Activated T-helper 1 cell treated with Interleukin-2 at 50 U/mL for 16 hours (primary cell): Measurements from ENCODE around the gene CACNA1E.

Source experiments
- DNase-seq: peaks from one replicate; pipeline ENCODE4 v3.0.0-alpha.2; 2020; ENCODE audit warnings: low read depth

CACNA1E gene

DNA sequence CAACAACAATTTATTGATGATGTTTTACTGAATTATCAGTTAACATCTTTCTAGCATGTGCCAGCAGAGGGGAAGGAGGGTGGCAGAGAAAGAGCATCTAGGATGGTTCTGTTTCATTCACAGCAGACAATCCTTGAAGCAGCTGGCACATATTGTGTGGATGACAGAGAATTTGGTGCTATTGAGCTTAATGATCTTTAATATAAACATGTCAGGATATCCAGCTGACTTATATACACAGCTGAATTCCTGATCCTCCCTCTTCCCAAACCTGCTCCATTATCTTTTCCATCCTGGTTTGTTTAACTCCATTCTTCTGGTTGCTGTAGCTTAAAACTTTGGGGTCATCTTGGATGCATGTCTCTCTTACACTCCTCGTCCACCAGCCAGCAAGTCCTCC lies 218.6 kb downstream of the CACNA1E start:
- no peak for DNase-seq

DNA sequence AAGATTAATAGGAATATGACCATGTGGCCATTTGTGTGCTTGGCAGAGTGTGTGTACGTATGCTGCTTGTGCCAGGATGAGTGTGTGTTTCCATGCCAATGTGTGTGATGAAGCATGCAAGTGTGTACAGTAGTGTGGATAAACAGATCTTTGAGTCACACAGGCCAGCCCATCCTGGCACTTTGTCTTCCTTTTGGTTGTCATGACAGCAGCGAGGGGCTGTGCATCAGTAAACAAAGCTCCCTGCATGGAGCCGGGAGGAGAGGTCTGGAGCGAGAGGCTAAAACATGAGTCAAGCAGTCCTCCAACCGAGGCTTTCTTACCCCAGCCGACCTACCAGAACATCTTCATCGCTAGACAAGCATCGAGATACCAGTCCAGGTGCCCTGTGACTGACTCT lies 221.2 kb downstream of the CACNA1E start:
- no peak for DNase-seq

- no peak for DNase-seq
Observed at GRCh38 chr1:181711820-181712219, 228.5 kb downstream of the CACNA1E start.

DNA sequence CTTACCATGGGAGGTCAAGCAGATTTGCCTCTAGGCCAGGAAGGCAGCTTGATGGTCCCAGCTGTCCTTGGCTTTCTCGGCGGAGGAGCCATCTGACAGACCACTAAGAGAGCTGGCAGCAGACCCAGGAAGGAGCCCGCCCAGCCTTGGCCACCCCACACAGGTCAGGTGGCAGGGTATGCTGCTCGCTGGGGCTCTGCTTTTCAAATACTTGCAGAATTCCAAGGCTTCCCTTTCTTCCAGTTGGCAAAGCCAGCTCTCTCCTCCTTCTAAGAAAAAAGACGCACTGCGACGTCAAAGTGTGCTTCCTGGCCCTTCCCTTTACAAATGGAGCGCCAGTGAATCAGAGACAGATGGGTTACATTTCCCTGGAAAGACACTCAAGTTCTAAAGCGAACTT lies 229.4 kb downstream of the CACNA1E start:
- DNase-seq, result no peak

- no peak for DNase-seq
Observed at GRCh38 chr1:181714428-181714827, 231.1 kb downstream of the CACNA1E start.

- DNase-seq, result no peak
Observed at GRCh38 chr1:181718034-181718433, 234.7 kb downstream of the CACNA1E start.

GRCh38 chr1:181726320-181727012 lies 243.1 kb downstream of the CACNA1E start:
- DNase-seq, result no peak

- no peak for DNase-seq
Observed at GRCh38 chr1:181730606-181731005, 247.3 kb downstream of the CACNA1E start.

- no peak for DNase-seq
Observed at GRCh38 chr1:181732218-181732990, 249.1 kb downstream of the CACNA1E start.

DNA sequence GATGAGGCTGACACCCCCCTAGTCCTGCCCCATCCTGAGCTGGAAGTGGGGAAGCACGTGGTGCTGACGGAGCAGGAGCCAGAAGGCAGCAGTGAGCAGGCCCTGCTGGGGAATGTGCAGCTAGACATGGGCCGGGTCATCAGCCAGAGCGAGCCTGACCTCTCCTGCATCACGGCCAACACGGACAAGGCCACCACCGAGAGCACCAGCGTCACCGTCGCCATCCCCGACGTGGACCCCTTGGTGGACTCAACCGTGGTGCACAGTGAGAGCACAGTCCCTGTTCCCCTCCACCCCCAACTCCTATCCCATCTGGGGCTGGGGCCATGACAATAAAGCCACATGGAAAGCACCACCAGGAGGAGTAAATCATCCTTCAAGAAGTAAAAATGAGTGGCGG lies 250.2 kb downstream of the CACNA1E start:
- DNase-seq, result no peak

DNA sequence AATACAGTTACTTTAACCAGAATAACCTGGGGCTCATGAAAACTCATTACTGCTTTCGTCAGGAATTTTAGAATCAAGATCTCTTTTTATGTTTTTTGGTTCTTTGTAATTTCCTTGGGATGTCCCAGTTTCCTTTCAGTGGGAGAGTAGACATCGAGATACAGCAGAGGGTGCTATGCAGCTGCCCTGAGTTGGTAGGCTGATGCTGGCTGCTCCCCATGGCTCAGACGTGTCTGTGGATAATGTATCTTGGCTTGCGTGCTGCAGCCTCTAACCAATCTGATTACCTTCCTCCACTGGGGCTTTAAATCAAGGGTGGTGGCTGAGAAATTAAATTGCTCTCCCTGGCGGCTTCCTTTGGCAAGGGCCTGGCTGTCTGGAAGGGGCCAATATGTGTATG lies 253.7 kb downstream of the CACNA1E start:
- no peak for DNase-seq

GRCh38 chr1:181739214-181739613 lies 255.9 kb downstream of the CACNA1E start:
- no peak for DNase-seq

DNA sequence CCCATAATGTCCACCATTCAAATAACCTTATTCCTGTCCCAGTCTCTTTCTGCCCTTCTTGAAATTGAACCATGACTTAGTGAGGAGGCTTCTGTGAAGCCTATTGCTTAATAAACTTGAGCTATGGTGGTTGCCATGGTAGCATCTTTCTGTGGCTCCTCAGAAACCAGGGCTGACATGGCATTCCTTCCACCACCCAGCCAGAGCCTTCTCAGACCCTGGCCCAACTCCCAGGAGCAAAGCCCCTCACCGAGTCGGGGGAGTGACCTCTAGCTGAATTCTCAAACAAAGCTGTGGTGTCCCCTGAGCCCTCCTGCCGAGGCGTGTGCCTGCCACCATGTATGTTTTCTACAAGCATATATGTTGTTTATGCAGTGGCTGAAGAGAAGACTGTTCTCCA lies 259.1 kb downstream of the CACNA1E start:
- DNase-seq, result no peak

- no peak for DNase-seq
Observed at GRCh38 chr1:181743878-181744312, 260.6 kb downstream of the CACNA1E start.

- DNase-seq, result no peak
Observed at GRCh38 chr1:181746224-181746623, 262.9 kb downstream of the CACNA1E start.

DNA sequence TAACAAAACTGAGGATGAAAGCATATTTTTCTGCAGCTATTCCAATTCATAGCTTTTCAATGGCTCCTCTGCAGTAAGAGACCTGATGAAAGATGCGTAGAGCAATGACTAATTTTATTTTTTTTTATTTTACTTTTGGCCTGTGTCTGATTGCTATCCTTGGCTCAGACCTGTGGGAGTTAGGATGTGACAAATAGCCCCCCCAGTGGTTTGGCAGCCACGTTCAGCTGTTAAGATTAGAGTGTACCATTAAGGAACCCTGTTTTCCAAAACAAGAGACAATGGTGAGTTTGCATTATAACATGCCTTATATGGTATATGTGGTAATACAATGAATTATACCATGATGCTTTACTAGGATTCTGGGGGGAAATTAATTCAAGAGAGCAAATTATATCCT lies 264.7 kb downstream of the CACNA1E start:
- no peak for DNase-seq

- DNase-seq, result no peak
Observed at GRCh38 chr1:181754103-181754502, 270.8 kb downstream of the CACNA1E start.

DNA sequence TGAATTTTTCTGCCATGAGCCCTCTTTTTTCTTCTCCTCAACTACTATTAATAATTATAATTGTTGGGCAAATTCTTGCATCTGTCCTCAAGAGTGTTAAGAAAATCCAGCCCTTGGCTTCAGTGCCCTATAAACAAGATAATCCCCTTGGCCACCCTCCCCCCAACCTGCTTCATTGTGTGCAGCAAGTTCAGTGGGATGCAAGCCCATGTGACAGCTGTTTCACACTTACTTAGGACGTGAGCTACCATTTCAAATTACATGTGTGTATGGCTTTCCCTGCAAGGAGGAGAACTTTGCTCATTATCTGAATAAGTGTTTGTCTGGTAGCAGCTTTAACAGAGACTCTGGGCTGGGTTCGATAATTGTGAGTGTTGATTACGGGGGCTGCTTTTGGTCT lies 276.2 kb downstream of the CACNA1E start:
- DNase-seq, result no peak

DNA sequence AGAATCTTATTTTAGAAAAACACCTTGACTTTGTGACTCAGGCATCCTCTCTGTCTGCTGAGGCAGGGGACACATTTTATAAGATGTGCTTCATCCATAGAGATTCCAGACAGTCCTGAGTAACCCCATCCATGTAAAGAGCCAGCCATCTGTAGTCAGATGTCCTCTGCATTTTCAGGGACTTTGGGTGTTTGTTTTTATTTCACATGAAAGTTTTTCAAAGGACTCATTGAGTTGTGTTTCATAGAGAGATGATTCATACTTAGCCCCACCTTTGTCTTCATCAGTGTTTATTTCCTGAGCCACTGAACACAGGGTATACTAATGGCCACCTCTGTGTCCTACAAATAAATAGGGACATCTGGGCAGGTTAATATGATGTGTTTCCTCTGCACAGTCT lies 280.4 kb downstream of the CACNA1E start:
- DNase-seq, result no peak

- no peak for DNase-seq
Observed at GRCh38 chr1:181765451-181766026, 282.2 kb downstream of the CACNA1E start.

DNA sequence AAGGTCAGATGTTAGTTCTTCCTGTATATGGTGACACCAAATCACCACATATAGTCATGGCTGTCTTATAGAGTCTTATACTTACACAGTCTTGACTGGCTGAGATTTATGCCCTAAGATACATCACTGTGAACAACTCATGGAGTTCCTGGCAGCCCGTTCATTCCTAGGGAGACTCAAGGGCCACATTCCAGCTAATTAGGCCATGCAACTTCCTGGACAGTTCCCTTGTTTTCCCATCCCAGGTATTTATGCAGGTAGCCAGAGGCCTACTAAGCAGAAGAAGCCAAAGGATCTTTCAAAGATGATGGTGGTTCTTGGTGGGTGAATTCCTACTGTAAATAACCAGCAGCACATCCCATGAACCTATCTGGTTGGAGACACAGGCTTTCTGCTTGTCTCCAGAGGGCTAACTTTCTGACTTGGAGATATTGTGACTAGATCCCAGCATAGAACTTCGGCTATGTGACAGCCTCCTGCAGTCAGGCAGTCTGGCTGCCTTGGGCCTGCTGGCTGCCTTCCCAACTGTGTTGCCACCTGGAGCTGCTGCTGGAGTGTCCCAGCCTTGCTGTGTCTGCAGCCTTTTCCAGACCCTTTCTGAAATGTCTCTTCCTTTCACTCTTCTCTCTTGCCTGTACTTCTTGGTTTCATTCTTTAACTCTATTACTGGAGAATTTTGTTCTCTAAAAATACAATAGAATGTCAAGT lies 283.8 kb downstream of the CACNA1E start:
- no peak for DNase-seq

- no peak for DNase-seq
Observed at GRCh38 chr1:181768211-181768929, 285.1 kb downstream of the CACNA1E start.
